GM19372 (cell line): ENCODE results near the gene CLASP1.
A peak's percentile ranks its signal among the peaks of the same experiment; 100 is the strongest.

Experiments
- ATAC-seq: cut with Tn5 transposase; IDR thresholded peaks from one replicate; pipeline ENCODE4 v1.9.1; 2021; ENCODE audit warnings: mild to moderate bottlenecking, low read depth, moderate library complexity; ENCODE audit not compliant: unreplicated experiment

Gene CLASP1

DNA sequence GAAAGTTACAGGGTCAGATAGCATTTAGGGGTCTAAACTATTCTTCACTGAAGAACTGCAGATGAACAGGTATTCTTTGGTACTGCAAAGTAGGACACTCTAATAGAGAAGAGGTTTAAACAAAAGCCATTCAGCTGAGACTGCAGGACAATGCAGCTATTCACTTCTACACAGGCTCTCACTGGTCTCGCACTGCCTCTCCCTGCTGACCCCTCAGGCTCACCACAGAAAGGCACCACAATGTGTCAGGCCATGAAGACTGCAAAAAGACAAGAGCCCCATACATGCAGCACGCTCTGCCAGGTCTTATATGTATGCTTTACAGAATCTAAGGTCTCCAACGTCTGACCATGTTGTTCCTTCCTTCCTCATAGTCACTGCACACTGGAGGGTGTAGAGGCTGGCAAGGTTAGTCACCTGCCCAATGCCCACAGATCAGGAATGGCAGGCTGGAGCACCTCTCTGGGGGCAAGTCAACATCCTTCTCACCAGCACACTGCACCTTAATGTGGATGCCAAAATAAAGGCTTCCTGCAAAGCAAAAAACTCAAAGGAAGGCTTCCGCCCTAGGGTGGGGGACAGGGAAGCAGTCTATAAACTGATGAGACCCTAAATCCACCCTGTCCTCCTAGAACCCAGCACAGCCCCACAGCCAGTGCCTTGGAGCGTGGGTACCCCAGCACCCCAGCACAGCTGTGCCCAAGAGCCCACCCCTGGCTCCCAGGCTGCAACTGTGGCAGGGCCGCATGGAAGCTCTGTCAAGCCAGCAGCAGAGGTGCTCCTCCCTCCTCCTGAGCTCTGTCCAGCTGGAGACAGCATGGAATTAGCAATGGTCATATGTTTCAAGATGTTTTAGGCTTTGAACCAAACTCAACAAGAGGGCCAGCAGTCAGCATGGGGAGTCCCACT lies 129.3 kb downstream of the CLASP1 start:
- ATAC-seq: no peak

GRCh38 chr2:121519153-121519552 lies 130.1 kb downstream of the CLASP1 start:
- no peak for ATAC-seq

- ATAC-seq: no peak
These were observed 135.5 kb downstream of the CLASP1 start for GRCh38 chr2:121513597-121514333.

GRCh38 chr2:121510857-121511256 lies 138.4 kb downstream of the CLASP1 start:
- no peak for ATAC-seq

- no peak for ATAC-seq
These were observed 142.6 kb downstream of the CLASP1 start for GRCh38 chr2:121506621-121507020.

- no peak for ATAC-seq
These were observed 143.2 kb downstream of the CLASP1 start for GRCh38 chr2:121505986-121506586.

DNA sequence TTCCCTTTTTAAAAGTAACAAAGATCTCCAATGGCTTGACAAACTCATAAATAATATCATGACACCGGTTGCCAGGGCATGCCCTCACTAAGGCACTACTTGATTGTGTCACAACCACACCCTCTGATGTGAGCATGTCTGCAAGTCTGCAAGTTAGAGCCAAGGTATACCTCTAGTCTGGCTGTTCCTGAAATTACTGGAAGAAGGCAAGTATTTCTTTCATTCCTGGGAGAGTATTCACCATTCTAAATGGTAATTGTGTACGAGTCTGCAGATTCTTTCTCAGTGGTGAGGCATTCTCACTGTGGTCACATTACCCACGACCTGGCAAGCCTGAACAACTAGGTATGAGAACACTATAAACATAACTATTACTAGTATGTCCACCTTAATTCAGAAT lies 144.3 kb downstream of the CLASP1 start:
- no peak for ATAC-seq

DNA sequence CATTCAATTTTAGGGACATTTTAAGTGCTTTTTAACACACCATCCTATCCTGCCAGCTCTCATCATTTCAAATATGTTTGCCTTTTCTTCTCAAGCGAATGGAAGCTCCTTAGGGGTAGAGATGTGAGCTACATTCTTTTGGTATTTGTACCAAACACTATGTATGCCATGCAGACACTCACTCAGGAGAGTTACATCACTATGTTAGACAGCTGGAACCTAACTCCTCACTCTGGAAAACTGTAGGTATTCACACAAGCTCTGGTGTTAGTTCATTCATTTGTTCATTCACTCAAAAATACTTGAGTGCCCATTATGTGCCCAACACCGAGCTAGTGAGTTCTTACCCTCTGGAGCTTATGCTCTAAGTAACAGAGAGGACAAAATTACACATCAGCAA lies 144.9 kb downstream of the CLASP1 start:
- no peak for ATAC-seq

GRCh38 chr2:121502781-121503180 lies 146.5 kb downstream of the CLASP1 start:
- ATAC-seq: no peak

DNA sequence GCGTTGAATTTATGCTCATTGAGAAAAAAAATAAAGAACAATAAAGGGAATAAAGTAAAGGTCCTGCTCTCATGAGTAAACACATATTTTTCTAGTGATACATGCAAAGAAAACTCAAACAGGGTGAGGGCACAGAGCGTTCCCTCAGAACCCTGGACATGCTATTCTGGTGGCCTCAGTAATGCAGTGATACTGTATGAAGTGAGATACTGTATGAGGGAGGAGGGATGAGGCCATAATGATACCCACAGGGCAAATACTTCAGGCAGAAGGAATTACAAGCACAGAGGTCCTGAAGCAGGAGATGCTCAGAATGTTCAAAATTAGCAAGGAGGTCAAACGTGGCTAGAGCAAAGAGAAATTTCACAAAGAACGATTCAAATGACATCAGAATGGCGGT lies 147.0 kb downstream of the CLASP1 start:
- no peak for ATAC-seq

DNA sequence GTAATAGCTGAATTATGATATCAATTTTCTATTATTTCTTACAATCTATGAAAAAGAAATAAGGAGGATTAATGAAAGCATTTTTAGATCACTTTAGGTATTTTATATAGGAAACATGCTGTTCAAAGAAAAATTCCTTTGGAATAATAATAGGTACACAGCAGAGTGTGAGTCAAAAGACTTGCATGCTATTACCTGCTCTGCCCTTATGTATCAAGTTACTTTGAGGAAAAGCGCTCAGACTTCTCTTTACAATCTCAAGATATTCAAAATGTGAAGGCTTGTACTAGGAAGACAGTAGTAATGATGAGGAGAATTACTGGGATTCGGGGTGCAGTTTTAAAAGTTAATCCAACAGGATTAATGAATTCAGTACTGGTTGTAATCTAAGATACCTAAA lies 147.7 kb downstream of the CLASP1 start:
- ATAC-seq: no peak

DNA sequence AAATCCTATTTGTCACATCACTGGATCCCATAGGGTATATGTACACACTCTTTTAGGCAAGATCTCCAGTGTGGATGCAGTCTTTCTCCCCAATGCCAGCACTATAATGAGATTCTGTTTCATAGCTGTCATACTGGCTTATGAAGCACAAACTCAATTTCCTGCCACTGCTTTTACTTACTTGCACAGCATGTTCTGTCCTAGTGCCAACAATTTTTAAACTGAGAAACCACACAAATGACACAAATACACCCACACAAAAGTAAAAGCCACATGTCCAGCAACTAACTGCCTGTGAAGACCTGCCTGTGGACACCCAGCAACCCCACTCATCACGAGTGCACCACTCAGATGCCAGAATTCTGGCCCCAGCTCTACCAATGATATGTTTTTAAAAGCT lies 148.2 kb downstream of the CLASP1 start:
- ATAC-seq: peak; percentile 76

DNA sequence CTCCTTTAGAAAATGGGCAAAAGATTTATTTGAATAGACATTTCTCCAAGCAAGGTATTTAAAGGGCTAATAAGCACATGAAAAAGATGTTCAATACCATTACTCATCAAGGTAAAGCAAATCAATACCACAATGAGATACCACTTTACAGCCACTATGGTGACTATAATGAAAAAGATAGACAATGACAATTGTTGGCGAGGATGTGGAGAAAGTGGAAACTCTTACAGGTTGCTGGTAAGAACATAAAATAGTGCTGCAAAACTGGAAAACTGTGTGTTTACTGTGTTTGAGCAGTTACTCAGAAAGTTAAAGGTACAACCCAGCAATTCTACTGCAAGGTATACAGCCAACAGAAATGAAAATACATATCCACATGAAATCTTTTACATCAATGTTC lies 150.5 kb downstream of the CLASP1 start:
- ATAC-seq: no peak

DNA sequence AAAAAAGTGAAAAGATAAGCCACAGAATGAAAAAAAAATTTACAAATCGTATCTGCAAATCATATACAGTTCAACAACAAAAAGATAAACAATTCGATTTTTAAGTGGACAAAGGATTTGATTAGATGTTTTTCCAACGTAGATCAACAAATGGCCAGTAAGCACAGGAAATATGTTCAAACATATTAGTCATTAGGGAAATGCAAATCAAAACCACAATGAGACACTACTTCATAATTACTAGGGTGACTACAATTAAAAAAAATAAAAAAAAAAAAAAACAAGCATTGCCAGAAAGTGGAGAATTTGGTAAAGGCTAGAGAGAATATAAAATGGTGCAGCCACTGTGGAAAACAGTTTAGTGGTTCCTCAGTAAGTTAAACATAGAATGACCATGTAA lies 156.9 kb downstream of the CLASP1 start:
- ATAC-seq: no peak

DNA sequence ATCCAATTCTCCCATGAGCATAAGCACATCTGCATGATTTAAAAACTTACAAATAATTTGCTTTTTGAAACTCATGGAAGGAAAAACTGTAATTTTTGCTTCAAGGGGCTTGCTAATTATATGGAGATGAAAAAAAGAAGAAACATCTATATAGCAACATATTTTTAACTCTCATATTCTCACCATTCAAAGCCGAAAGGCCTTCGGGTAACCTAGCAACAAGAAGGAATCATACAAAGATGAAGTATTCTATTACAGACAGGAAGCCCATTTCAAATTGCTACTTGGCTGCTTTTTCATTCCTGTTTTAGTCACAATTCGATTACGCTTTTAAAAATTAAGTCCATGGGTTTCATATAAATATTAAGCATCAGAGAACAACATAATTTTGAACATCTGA lies 157.7 kb downstream of the CLASP1 start:
- no peak for ATAC-seq

- no peak for ATAC-seq
These were observed 158.6 kb downstream of the CLASP1 start for GRCh38 chr2:121490584-121491133.

DNA sequence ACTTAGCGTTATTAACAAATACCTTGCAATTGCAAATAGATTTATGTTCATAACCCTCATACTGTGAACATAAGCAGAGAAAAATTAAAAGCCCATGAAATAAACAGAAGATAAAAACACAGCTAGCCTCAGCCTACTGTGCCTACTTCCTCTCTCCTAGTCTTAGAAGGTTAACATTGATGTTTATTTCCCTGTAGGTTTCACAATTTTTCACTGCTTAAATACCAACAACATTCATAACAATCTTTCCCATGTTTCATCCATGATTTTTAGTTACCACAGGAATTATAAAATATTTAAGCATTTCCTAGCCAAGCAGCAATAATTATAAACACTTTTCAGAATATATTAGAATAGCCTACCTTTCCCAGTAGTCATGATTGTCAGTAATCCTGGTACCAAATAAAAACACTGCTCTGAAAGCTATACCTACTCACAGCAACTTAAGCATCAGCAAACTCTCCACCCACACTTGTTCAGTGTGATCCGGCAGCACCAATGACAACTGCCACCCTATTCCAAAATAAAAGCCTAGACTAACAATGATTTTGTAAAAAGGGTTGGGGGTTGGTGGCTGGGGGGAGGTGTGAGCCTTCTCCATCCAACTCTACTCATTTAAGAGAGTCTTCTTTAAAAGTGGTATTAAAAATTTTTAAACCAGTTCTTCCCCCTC lies 159.2 kb downstream of the CLASP1 start:
- ATAC-seq: no peak

- ATAC-seq: peak; percentile 62
These were observed 160.0 kb downstream of the CLASP1 start for GRCh38 chr2:121489284-121489683.

- ATAC-seq: no peak
These were observed 163.0 kb downstream of the CLASP1 start for GRCh38 chr2:121486191-121486790.

DNA sequence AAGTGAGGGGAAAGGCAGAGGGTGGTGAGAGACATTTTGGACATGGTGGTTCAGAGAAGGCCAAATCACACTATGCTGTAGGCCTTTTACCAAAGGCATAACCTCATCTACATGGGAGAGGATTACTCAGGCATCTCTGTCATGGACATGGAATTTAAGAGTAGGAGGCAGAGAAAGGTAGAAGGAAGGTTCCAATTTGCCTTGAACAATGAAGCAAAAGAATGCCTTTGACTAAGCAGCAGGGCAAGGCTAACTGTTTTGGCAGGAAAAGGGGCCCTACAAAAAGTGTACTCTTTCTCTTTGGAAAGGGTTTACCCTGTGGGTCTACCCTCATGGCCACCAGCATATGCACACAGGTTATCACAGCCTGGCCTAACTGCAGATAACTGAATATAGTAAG lies 164.2 kb downstream of the CLASP1 start:
- ATAC-seq: no peak
